ENCODE data around the gene FSTL4.
"Not testable (repeated sequence)": the region's sequence is repeated elsewhere in the genome, so short reads cannot be mapped to it uniquely, and the experiment has no call there.

Gene FSTL4

DNA sequence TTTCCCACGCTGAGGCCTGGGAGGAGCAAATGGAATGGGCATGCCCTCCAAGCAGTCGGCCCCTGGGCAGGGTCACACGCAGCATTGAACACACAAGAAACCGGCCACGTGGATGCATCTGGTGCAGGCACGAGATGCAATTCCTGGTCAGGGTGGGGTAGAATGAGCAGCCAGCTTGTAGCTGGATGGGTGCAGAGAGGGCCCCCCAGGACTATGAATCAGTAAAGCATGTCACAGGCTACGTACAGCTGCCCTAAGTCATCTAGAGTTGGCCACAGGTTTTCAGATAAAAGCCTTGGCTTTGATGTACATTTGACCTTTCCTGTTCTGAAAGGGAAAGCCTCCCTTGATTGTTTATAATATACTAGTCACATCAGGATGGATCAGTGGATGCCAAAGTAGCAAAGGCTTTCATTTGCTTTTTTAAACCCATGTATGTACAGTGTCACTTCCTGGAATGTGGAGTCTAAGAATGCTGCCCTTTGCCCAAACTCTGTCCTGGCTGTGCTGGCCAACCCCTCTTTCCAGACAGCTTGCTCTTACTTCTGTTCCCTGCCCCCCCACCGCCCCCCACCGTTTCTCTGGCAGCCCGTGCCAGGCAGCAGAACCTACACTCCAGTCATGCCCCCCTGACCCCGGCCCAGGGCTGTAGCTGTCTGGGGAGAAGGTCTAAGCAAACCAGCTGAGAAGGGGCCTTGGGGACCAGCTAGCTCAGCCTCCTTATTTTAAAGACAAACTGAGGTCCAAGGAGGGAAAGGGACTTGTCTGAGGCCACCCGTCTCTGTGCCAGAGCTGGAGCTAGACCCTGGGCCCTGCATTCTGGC is 391.3 kb downstream of the FSTL4 start:
- in situ Hi-C loops (cut with MboI; ENCODE audit: low sequenced_read_pairs) = no loop called here

DNA sequence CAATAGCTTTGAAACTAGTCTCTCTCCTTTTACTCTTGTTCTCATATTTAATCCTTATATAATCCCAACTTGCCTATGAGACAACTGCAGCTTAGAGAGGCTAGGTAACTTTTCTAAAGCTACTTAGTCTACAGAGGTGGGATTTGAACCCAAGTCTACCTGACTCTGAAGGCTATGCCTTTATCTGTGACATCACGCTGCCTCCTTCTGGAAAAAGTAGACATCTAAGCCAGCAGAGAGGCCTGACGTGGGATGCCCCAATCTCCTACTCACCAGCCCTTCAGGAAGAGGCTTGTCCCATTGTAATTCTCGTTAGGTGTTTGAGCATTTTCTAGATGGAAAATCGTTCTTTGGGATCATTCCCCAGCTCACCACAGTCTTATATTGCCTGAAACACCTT is 393.0 kb downstream of the FSTL4 start:
- in situ Hi-C loops (cut with MboI; ENCODE audit: low sequenced_read_pairs) = no loop called here

DNA sequence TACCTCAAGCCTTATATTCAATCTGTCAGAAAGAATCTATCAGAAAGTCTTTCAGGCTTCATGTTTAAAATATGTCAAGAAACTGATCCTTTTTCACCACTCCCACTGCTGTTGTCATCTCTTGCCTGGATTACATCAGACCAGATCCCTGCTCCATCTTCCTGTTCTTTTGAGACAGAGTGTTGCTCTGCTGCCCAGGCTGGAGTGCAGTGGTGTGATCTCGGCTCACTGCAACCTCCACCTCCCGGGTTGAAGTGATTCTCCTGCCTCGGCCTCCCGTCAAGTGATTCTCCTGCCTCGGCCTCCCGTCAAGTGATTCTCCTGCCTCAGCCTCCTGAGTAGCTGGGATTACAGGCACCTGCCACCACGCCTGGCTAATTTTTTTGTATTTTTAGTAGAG is 396.2 kb downstream of the FSTL4 start:
- in situ Hi-C loops (cut with MboI; ENCODE audit: low sequenced_read_pairs) = not testable (repeated sequence)

DNA sequence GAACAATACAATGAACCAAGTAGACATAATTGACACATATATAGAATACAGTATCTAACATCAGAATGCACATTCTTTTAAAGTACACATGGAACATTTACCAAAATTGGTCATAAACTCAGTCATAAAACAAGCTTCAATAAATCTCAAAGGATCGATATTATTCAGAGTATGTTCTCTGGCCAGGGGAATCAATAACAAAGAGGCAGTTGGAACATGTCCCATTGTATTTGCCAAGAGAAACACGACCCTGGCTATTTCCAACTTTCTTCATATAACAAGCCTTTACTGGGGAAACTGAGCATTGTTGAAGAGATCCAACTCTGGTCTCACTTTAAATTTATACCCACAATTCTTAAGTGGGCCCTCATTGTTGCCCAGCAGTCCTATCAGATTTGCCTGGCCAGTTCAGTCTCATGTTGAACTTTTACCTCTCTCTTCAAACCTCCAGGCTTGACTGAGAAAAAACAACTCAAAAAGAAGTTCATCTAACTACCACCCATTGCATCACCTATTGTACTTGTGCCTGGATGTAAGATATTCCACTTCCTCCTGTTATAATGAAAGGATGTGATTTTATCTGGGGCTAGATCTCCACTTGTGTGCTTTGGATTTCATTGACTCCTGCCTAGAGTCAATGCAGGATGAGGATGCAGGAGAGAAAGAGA is 398.1 kb downstream of the FSTL4 start:
- in situ Hi-C loops (cut with MboI; ENCODE audit: low sequenced_read_pairs) = no loop called here

DNA sequence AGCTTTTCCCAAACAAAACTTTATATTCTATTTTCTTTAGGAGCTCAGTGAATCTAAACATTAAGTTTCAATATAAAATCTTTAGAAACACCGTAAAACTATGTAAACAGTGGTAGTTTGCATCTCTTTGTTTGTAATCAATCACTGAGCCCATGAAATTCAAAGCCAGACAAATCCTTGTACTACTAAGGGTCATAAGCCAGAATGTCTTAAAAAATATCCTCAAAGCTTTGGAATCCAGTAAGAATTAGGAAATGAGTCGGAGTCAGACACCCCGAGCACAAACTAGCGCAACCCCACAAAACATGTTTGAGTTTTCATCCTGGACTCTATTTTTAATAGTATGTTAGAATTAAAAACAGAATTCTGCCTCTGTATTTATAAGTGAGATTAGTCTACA is 406.7 kb downstream of the FSTL4 start:
- in situ Hi-C loops (cut with MboI; ENCODE audit: low sequenced_read_pairs) = no loop called here

DNA sequence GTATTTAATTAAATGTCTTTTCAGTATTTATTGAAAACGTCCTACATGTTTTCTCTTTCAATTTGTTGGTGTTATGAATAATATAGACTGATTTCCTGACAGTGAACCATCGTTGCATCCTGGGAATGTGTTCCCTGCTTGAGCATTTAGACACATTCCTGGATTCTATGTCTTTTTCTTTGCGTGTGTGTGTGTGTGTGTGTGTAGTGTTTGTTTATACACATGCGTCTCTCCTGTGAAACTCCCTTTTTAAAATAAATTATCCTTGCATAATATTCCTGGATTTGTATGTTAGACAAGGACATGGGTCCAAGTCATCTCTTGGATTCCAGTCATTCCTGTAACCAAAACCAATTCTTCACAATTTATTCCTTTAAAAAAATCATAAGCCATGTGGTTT is 407.1 kb downstream of the FSTL4 start:
- in situ Hi-C loops (cut with MboI; ENCODE audit: low sequenced_read_pairs) = no loop called here

DNA sequence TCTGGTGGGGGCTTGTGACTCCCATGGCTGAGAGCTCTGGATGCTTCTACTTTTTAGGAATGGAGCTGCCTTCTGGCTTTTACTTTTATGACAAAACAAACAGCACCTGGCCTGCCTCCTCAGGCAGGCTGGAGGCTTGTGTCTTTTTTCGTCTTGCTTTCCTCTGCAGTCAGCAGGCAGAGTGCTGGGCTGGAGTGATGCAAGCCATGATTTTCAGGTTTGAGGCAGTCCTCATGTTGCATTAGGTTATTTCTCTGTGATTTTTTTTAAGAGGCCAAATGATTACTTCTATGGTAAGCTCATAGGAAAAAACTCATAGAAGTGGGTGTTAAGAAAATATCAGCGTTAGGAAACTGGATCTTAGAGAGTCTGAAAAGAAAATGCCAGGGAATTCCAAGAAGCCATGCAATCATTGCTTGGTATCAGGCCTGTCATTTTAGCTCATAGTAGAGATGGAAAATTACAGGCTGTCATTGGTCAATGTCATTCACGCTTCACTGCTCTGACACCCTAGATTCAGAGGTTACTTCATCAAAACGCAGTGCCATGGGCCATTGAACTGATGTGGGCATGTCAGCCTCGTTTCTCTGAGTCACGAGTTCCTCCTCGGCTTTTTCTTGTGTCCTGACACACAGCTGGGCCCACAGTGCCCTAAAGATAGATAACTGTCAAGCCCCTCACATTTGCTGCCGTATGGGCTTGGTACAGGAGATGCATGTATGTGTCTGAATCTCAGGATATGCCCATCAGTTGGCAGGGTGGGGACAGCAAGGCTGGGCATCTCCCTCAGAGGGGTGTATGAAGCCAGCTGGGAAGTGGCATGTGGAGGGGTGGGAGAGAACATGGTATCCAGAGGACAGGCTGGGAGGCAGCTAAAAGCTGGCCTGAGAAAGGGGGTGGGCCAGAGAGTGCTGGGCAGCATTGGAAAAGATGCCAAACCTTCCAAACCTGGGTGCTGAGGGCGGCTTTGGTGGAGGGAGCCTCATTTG is 408.7 kb downstream of the FSTL4 start:
- in situ Hi-C loops (cut with MboI; ENCODE audit: low sequenced_read_pairs) = no loop called here

DNA sequence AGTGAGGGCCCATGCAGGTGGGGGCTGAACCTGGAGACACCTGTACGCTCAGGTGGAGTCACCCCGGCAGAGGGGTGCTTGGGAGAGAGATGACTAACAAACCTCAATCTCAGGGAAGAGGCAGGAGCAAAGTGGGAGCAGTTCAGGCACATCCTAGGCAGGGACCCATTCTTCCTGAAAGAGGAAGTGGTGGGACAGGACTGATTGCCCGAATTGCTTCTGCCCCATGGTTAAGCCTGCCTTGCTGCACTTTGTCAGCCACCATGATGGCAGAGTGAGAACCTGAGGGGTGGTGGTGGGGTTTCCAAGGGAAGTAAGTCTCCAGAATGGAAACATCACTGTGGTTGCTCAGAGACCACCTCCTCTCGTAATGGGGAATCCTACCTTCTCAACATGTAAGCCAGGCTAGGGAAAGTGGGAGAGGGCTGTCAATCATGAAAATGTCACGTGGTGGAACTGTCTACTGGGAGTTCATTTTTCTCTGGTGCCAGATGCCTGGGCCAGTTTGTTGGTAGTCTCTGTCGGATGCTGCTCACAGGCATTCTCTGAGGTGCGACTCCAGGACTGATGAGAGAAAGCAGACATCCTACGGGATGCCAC is 410.2 kb downstream of the FSTL4 start:
- in situ Hi-C loops (cut with MboI; ENCODE audit: low sequenced_read_pairs) = no loop called here

DNA sequence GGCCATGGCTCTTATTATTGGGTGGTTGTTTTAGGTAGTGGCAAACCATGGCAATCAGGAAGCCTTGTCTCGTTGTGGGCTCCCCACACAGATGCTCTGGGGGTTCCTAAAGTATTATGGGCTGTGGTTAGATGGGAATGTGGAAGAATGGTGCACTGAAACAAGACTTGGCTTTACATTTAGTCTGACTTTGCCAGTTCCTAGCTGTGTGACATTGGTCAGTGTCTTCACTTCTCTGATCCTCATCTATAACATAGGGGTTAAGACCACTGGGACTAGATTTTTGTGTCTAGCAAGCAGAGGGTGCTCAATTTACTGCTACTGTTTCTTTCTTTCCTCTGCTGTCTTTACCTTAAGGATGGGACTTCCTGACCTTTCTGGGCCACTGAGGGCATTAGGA is 411.0 kb downstream of the FSTL4 start:
- in situ Hi-C loops (cut with MboI; ENCODE audit: low sequenced_read_pairs) = no loop called here

DNA sequence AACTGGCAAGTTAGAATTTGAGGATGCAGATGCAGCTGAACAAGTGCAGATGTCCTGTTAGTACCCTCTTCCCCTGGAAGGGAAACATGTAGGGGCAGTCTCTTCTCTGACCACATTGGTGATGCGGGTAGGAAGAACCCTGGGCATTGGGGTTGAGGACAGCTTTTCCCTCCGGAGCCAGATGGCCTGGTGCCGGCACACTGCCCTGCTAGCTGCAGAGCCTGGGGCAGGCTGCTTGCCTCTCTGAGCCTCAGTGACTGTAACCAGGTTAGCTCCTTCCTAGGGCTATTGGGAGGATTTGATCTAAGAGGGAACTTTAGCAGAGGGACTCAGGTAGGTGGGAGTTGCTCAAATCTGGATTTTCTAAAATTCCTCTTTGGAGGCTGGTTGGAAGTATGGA is 412.1 kb downstream of the FSTL4 start:
- in situ Hi-C loops (cut with MboI; ENCODE audit: low sequenced_read_pairs) = no loop called here

DNA sequence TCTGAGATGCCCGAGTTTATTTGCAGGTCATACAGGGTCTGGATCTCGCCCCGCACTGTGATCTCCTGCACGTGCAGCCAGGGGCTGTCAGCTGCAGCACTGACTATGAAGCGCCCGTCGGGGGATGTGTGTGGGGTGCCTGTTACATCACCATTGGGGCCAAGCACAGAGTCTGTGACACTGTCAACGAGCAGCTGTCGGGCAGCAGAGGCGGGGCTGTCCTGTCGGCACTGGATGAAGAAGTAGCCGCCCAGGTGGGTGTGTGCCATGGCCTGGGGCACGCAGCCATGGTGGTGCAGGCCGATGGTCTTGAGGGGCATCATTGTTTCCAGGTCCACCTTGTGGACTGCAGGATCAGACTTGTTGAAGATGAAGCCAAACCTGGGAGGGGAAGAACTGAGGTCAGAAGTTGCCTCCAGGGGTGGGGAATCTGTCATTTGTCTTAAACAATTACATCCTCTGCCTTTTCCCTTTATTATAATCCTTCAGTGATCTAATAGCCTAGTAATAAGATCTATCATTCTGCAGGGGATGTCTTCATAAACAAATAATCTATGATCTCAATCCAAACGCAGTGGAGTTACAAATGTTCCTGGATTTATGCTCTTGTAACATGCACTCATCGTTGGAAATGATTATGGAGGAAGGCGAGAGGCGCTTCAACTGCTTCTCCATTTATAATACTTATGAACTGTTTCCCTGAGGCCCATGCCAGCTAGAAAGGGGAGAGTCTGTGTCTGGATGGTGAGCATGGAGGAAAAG is 412.7 kb downstream of the FSTL4 start:
- in situ Hi-C loops (cut with MboI; ENCODE audit: low sequenced_read_pairs) = no loop called here

DNA sequence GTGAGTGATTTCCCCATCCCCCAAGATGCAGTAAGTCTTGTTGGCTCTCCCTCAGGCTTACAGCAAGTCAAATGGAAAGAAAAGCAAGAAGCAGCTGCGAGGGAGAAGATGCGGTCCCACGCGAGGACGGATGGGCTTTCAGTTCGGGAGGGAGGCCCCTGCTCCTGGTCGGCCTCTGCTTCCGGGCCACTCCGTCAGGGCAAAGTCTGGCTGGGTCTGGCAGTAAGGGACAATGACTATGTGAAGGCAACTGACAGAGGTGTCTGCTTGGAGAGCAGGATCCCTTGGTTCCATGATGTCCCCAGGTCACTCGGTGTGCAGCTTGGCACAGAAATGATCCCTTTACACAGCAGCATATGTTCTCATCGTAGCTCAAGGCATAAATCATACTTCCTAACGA is 413.8 kb downstream of the FSTL4 start:
- in situ Hi-C loops (cut with MboI; ENCODE audit: low sequenced_read_pairs) = no loop called here

DNA sequence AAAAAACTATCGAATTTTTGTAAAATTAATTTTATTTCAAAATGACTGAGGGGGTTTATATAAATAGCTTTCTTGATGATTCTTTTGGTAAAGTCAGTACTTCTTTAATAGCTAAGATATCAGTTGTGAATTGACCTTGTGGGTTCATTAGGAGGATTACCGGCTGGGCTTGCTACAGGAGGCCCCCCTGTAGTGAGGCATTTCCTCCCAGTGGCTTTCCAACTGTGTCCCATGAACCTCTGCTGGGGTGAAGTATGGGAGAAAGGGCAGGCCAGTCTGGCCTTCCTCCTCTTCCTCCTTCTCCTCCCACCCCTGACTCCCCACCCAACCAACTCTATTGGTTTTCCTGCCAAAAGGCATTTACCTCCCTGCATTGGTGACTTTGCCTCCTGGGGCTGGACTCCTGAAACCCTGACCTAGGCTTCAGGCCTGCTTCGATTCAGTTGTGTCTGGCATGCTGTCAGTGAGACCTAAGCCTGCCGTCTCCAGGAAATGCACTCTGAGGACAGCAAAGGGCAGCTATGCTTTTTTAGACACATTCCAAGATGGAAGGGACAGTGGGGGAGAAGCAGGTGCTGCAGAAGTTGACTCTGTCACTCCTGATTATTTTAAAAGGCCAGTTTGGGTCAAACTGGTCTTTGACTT is 415.8 kb downstream of the FSTL4 start:
- in situ Hi-C loops (cut with MboI; ENCODE audit: low sequenced_read_pairs) = no loop called here

DNA sequence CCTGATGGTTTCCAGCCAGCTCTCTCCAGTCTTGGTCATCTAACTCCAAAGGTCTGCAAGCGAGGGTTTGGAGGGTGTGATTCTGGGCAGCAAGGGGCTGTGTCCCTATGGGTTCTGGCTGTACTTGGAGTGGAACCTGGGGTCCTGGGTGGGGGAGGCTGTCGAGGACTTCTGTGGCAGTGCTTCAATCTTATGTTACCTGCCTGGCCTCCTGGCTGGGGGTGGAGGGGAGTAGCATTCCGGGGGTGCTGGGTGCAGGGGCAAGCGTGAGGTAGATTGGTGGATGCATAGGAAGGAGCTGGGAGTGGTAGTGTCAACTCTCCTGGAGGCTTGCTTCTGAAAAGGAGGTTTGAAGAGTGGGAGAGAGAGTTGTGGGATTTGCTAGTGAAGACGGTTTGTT is 417.1 kb downstream of the FSTL4 start:
- in situ Hi-C loops (cut with MboI; ENCODE audit: low sequenced_read_pairs) = no loop called here

DNA sequence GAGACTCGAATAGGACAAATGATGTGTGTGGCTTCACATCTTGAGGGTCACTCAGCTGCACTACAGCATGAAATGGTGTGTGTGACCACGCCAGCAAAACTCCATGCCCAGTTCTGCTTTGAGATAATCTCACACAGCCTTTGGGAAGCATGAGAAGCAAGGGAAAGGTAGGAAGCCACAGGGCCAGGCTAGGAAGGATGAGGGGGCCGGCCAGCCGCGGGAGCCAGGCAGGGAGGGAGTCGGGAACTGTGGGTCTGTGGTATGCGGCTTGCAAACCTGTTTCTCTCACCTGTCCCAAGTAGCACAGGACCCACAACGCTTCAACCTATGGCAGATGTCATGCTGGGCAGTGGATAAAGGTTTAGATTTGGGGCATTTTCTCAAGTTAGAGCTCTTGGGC is 418.5 kb downstream of the FSTL4 start:
- in situ Hi-C loops (cut with MboI; ENCODE audit: low sequenced_read_pairs) = no loop called here

DNA sequence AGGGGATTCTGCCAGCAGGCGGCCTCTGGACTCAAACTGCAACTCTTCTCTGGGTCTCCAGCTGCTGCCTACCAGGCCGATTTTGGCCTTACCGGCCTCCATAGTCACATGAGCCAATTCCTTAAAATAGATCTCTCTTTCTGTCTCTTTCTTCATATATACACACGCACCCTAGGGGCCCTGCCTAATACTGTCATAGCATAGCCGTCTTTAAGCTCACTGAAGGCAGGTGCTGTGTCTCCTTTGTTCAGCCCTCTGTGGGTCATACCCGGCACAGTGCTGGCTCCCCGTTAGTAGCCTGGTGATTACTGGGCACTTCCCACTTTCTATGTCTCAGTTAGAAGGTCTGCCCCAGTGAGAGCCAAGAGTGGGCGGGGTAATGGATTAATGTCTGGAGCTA is 419.6 kb downstream of the FSTL4 start:
- in situ Hi-C loops (cut with MboI; ENCODE audit: low sequenced_read_pairs) = no loop called here

DNA sequence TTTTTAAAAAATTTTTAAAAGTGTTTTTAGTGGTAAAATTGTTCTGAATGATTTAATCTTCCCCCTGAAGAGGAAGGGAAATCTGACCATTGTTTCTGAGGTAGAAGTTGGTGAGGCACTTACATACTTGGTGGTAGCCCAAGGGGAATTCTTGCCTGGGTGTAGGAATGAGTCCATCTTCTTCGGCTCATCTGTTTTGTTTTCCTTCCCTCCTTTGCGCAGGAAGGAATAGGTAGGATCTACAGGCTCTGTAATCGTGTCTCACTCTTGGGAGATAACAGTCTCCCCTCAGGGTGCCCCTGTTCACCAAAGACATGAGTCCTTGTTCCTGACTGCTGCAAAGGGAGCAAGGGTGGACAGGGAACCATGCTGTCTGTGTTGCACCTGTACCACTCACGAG is 422.5 kb downstream of the FSTL4 start:
- in situ Hi-C loops (cut with MboI; ENCODE audit: low sequenced_read_pairs) = no loop called here

DNA sequence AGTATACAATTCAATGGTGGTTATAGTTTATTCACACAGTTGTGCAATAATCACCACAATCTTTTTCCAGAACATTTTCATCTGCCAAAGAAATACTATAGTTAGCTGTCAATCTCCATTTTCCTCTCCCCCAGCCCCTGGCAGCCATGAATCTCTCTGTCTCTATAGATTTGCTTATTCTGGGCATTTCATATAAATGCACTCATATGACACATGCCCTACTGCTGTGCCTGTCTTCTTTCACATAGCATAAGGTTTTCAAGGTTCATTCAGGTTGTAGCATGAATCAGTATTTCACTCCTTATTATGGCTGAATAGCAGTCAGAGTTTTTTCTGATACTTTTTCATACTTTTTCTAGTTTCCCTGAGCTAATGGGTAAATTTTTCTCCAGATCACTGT is 432.9 kb downstream of the FSTL4 start:
- in situ Hi-C loops (cut with MboI; ENCODE audit: low sequenced_read_pairs) = no loop called here

DNA sequence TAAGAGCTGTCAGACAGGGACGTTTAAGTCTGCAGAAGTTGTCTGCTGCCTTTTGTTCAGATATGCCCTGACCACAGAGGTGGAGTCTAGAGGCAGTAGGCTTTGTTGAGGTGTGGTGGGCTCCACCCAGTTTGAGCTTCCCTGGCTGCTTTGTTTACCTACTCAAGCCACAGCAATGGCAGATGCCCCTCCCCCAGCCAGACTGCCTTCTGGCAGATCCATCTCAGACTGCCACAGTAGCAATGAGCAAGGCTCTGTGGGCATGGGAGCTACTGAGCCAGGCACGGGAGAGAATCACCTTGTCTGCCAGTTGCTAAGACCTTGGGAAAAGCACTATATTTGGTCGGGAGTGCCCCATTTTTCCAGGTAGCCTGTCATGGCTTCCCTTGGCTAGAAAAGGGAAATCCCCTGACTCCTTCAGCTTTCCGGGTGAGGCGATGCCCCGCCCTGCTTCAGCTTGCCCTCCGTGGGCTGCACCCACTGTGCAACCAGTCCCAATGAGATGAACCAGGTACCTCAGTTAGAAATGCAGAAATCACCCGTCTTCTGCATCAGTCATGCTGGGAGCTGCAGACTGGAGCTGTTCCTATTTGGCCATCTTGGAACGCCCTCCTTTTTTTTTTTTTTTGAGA is 441.5 kb downstream of the FSTL4 start:
- in situ Hi-C loops (cut with MboI; ENCODE audit: low sequenced_read_pairs) = not testable (repeated sequence)

Measured in HL-60/S4 (cell line).